SK-N-SH (cell line): Measurements from ENCODE around the gene EMCN. TPM values are rescaled to one million over a fixed set of nuclear protein-coding genes. Genes with fewer than 3 reads are reported as not detected.

ENCODE experiments used
- CTCF ChIA-PET: fragments of 300-600, 350-600 bp; formaldehyde crosslinking; extraction: SDS; loops from one replicate; lab custom pipeline; 2021; lab: Yijun Ruan, JAX
- POLR2A ChIA-PET: fragments of 350-600 bp; sonication (Branson Sonifier 250); formaldehyde crosslinking; extraction: SDS; loops from one replicate; lab custom pipeline; 2020; ENCODE audit warnings: antibody characterized with exemption, inconsistent platforms; lab: Yijun Ruan, JAX
- DNase-seq: peaks from one replicate; pipeline ENCODE4 v3.0.0; 2012
- H2AFZ ChIP-seq: fragments of 200-600 bp; sonication (generic); 2 replicates; pipeline ENCODE4 v1.8.1; 2016; ENCODE audit warnings: antibody characterized with exemption, mild to moderate bottlenecking, low read depth
- H3F3A ChIP-seq: fragments of 200-600 bp; sonication (generic); replicated peaks from 2 replicates; pipeline ENCODE3; 2016; ENCODE audit warnings: antibody characterized with exemption, mild to moderate bottlenecking; ENCODE audit not compliant: insufficient read depth
- H3K27ac ChIP-seq, 2 experiments: fragments of 200-500 bp in 1 of 2; fragments of 200-600 bp in 1 of 2; sonication (Bioruptor generic) in 1 of 2; sonication (generic), shearing (Covaris generic) in 1 of 2; 2 replicates each; pipeline versions ENCODE4 v1.5.1 to v1.6.1; 2014 to 2016; ENCODE audit warnings: low read depth in 2 of 2, inconsistent platforms in 1 of 2, low read length in 1 of 2, mild to moderate bottlenecking in 1 of 2, mixed read lengths in 1 of 2
- H3K27me3 ChIP-seq: fragments of 200-600 bp; sonication (generic), shearing (Covaris generic); 2 replicates; pipeline ENCODE4 v1.6.1; 2016; ENCODE audit warnings: mixed run types; ENCODE audit not compliant: insufficient read depth
- H3K36me3 ChIP-seq, 2 experiments: fragments of 200-500 bp in 1 of 2; fragments of 200-600 bp in 1 of 2; sonication (Bioruptor generic) in 1 of 2; sonication (generic) in 1 of 2; replicated peaks in 1 of 2; 2 replicates each; pipeline versions ENCODE3 to v1.5.1; 2014 to 2016; ENCODE audit warnings: low read length in 1 of 2, mild to moderate bottlenecking in 1 of 2; ENCODE audit not compliant: insufficient read depth in 2 of 2, control insufficient read depth in 1 of 2
- H3K4me1 ChIP-seq, 2 experiments: fragments of 200-500 bp in 1 of 2; fragments of 200-600 bp in 1 of 2; sonication (Bioruptor generic) in 1 of 2; sonication (generic), shearing (Covaris generic) in 1 of 2; 2 replicates each; pipeline versions ENCODE4 v1.5.1 to v1.6.1; 2014 to 2016; ENCODE audit warnings: low read depth in 1 of 2, low read length in 1 of 2, mixed run types in 1 of 2; ENCODE audit not compliant: insufficient read depth in 2 of 2, control insufficient read depth in 1 of 2
- H3K4me2 ChIP-seq: fragments of 200-600 bp; sonication (generic), shearing (Covaris generic); 2 replicates; pipeline ENCODE4 v1.6.1; 2017; ENCODE audit warnings: mixed run types
- H3K4me3 ChIP-seq, 2 experiments: fragments of 200-500 bp in 1 of 2; fragments of 200-600 bp in 1 of 2; sonication (Bioruptor generic) in 1 of 2; sonication (generic), shearing (Covaris generic) in 1 of 2; 2 replicates each; pipeline versions ENCODE4 v1.5.1 to v1.8.1; 2014 to 2016; ENCODE audit warnings: low read depth in 2 of 2, inconsistent platforms in 1 of 2, low read length in 1 of 2, mild to moderate bottlenecking in 1 of 2, mixed read lengths in 1 of 2, moderate library complexity in 1 of 2
- H3K79me2 ChIP-seq: fragments of 200-600 bp; sonication (generic); 2 replicates; pipeline ENCODE4 v1.8.1; 2017; ENCODE audit warnings: mild to moderate bottlenecking; ENCODE audit not compliant: insufficient read depth
- H3K9ac ChIP-seq: fragments of 200-600 bp; sonication (generic); 2 replicates; pipeline ENCODE4 v1.6.1; 2017; ENCODE audit warnings: mixed run types
- H3K9me2 ChIP-seq: fragments of 200-600 bp; sonication (generic); 2 replicates; pipeline ENCODE4 v1.6.1; 2017; ENCODE audit warnings: mixed run types
- H3K9me3 ChIP-seq: fragments of 200-600 bp; sonication (generic); 2 replicates; pipeline ENCODE4 v1.6.1; 2017; ENCODE audit warnings: mixed run types, mild to moderate bottlenecking, moderate library complexity
- H4K20me1 ChIP-seq: fragments of 200-600 bp; sonication (generic); 2 replicates; pipeline ENCODE4 v1.6.1; 2017; ENCODE audit warnings: mild to moderate bottlenecking, mixed run types; ENCODE audit not compliant: insufficient read depth
- CHD2 ChIP-seq: fragments of 150-350 bp; IDR thresholded peaks from 2 replicates; pipeline ENCODE4 v1.6.1; 2018; ENCODE audit warnings: low read length; ENCODE audit not compliant: partially characterized antibody
- CTCF ChIP-seq: fragments of 200-600 bp; sonication (generic); IDR thresholded peaks from 2 replicates; pipeline ENCODE4 v1.6.1; 2017; ENCODE audit warnings: antibody characterized with exemption, mild to moderate bottlenecking, moderate library complexity
- EP300 ChIP-seq, 2 experiments: IDR thresholded peaks; 2 replicates each; pipeline versions ENCODE4 v1.4.0 to v1.6.1; 2012; ENCODE audit warnings: borderline replicate concordance in 1 of 2, low read depth in 1 of 2, low read length in 1 of 2
- EZH2phosphoT487 ChIP-seq: fragments of 200-600 bp; sonication (generic); IDR thresholded peaks from 2 replicates; pipeline ENCODE4 v1.6.1; 2017; ENCODE audit warnings: low read depth, mixed run types, mild to moderate bottlenecking, antibody characterized with exemption, moderate library complexity, borderline replicate concordance
- FOSL2 ChIP-seq: IDR thresholded peaks from 2 replicates; pipeline ENCODE4 v1.4.0; 2012; ENCODE audit warnings: low read depth, mild to moderate bottlenecking, moderate library complexity, borderline replicate concordance
- FOXJ3 ChIP-seq: sonication (generic); formaldehyde crosslinking; IDR thresholded peaks from 2 replicates; pipeline ENCODE4 v1.5.1; 2020; ENCODE audit warnings: mild to moderate bottlenecking, missing genetic modification reagents
- GABPA ChIP-seq: IDR thresholded peaks from 2 replicates; pipeline ENCODE4 v1.4.0; 2012; ENCODE audit warnings: low read depth, mild to moderate bottlenecking
- GATA2 ChIP-seq: sonication (generic); formaldehyde crosslinking; IDR thresholded peaks from 2 replicates; pipeline ENCODE4 v1.5.0; 2020; ENCODE audit warnings: mild to moderate bottlenecking, missing genetic modification reagents
- IRF3 ChIP-seq: fragments of 150-350 bp; IDR thresholded peaks from 2 replicates; pipeline ENCODE4 v1.6.1; 2016; ENCODE audit warnings: mild to moderate bottlenecking, low read depth, low read length
- JUND ChIP-seq: IDR thresholded peaks from 2 replicates; pipeline ENCODE4 v1.4.0; 2012
- MEF2A ChIP-seq: IDR thresholded peaks from 2 replicates; pipeline ENCODE4 v1.4.0; 2012; ENCODE audit warnings: low read depth, borderline replicate concordance
- NRF1 ChIP-seq: IDR thresholded peaks from 2 replicates; pipeline ENCODE4 v1.6.1; 2012; ENCODE audit warnings: low read depth, mild to moderate bottlenecking, low read length
- PBX3 ChIP-seq: IDR thresholded peaks from 2 replicates; pipeline ENCODE4; 2012
- RAD21 ChIP-seq: IDR thresholded peaks from 2 replicates; pipeline ENCODE4 v1.6.1; 2012; ENCODE audit warnings: mild to moderate bottlenecking, low read length
- RCOR1 ChIP-seq: fragments of 150-350 bp; IDR thresholded peaks from 2 replicates; pipeline ENCODE4 v1.6.1; 2017; ENCODE audit warnings: antibody characterized with exemption, low read length
- SMC3 ChIP-seq: IDR thresholded peaks from 2 replicates; pipeline ENCODE4 v1.6.1; 2012; ENCODE audit warnings: low read depth, low read length, improper control_type of control experiment
- TCF12 ChIP-seq: IDR thresholded peaks from 2 replicates; pipeline ENCODE4 v1.4.0; 2012
- TEAD4 ChIP-seq: IDR thresholded peaks from 2 replicates; pipeline ENCODE4 v1.4.0; 2012; ENCODE audit warnings: mild to moderate bottlenecking, borderline replicate concordance; ENCODE audit not compliant: insufficient read depth
- USF1 ChIP-seq: IDR thresholded peaks from 2 replicates; pipeline ENCODE4 v1.4.0; 2012; ENCODE audit warnings: low read depth, borderline replicate concordance
- USF2 ChIP-seq: fragments of 150-350 bp; IDR thresholded peaks from 2 replicates; pipeline ENCODE4 v1.6.1; 2017; ENCODE audit warnings: antibody characterized with exemption, low read length, low read depth, borderline replicate concordance
- YY1 ChIP-seq: IDR thresholded peaks from 2 replicates; pipeline ENCODE4 v1.4.0; 2012; ENCODE audit warnings: low read depth, mild to moderate bottlenecking
- polyA plus RNA-seq, 3 experiments: library from polyadenylated mRNA; depleted of rRNA; stranded (reverse); fragments of >200 nt; gene quantifications; 2 replicates each; pipeline ENCODE4 v1.2.3, GENCODE V29; 2012

The EMCN gene
- polyA plus RNA-seq, 1 of the 3 experiments (the other 2 are of a cell fraction): 0.30 TPM

GRCh38 chr4:100493756-100494155 is 24.1 kb downstream of the EMCN start:
- H2AFZ ChIP-seq: 0 out of 2 replicates have a peak overlapping the region, but pooled peaks have one; percentile 40
- CTCF ChIA-PET: interaction anchor here (1.2 kb wide), 1 partner anchor 14 kb away, joined by 3 read pairs; no protein-coding TSS in a partner anchor
- DNase-seq: no peak
- no peak overlapping the region for H3K9ac ChIP-seq
- H3K4me1 ChIP-seq: peaks cover 0 to 30% of the 10 kb centered on the region in 2 experiments; a peak in 2 of 4 replicates
- H3K4me3 ChIP-seq: no peak overlapping the region
- no peaks in the 10 kb centered on the region for H3K79me2 ChIP-seq
- H3K27ac ChIP-seq: peak overlapping the region; percentile 64 to 73; a peak in 3 of 4 replicates
- POLR2A ChIA-PET: no interaction called here
- peaks cover 4% of the 10 kb centered on the region; the same call in 1 of the 2 replicates for H3K9me3 ChIP-seq
- H3K4me2 ChIP-seq: peak overlapping the region; percentile 27; the same call in 1 of the 2 replicates
- H3K27me3 ChIP-seq: no peaks in the 10 kb centered on the region
- H4K20me1 ChIP-seq: no peaks in the 10 kb centered on the region
- H3K9me2 ChIP-seq: no peaks in the 10 kb centered on the region
- H3F3A ChIP-seq: peaks cover 32% of the 10 kb centered on the region
- TF ChIP-seq EP300 (IDR thresholded peaks at IDR 0.05; ENCODE audit: borderline replicate concordance in 1 of 2, low read depth in 1 of 2, low read length in 1 of 2) (no peak), SMC3 (no peak), PBX3 (0 out of 2 replicates have a peak, but pooled peaks have one; percentile 8), TCF12 (peak; percentile 45), JUND (peak; percentile 28; the same call in 1 of the 2 replicates), FOSL2 (peak; percentile 31; the same call in 1 of the 2 replicates)
- no peaks in the 10 kb centered on the region for H3K36me3 ChIP-seq

- Histone ChIP-seq H4K20me1 (no peaks in the 10 kb centered on the region), H3K4me3 (no peak overlapping the region), H3K27ac (no peak overlapping the region), H3K27me3 (no peaks in the 10 kb centered on the region), H3K36me3 (no peaks in the 10 kb centered on the region), H3K4me1 (peaks cover 0 to 15% of the 10 kb centered on the region in 2 experiments; a peak in 2 of 4 replicates), H3K4me2 (no peak overlapping the region), H3K9me3 (peaks cover 4% of the 10 kb centered on the region; the same call in 1 of the 2 replicates), H3F3A (peaks cover 16% of the 10 kb centered on the region), H3K9me2 (no peaks in the 10 kb centered on the region), H2AFZ (no peak overlapping the region), H3K79me2 (no peaks in the 10 kb centered on the region), H3K9ac (no peak overlapping the region)
- ChIA-PET CTCF (no interaction called here), POLR2A (no interaction called here)
- no peak for DNase-seq
- TF ChIP-seq MEF2A: no peak
- TF ChIP-seq USF2: no peak
- no peak for TF ChIP-seq IRF3
- no peak for TF ChIP-seq CHD2
- no peak for TF ChIP-seq FOXJ3 (CRISPR knock-in tag)
- TF ChIP-seq PBX3: no peak
- TF ChIP-seq CTCF: no peak
- no peak for TF ChIP-seq FOSL2
- TF ChIP-seq RAD21: no peak
- TF ChIP-seq YY1: no peak
- no peak for TF ChIP-seq RCOR1
- no peak for TF ChIP-seq USF1
- TF ChIP-seq NRF1: no peak
- no peak for TF ChIP-seq SMC3
- TF ChIP-seq GATA2 (CRISPR knock-in tag): no peak
- TF ChIP-seq TEAD4: no peak
- no peak for TF ChIP-seq GABPA
- TF ChIP-seq EP300 (IDR thresholded peaks at IDR 0.05; ENCODE audit: borderline replicate concordance in 1 of 2, low read depth in 1 of 2, low read length in 1 of 2): no peak
- no peak for TF ChIP-seq EZH2phosphoT487
Measured at GRCh38 chr4:100492129-100492528, 25.7 kb downstream of the EMCN start.
